Motor neuron (in vitro differentiated cells): ENCODE measurements around the gene GDF9. TPM values are rescaled to one million over a fixed set of nuclear protein-coding genes. Genes with fewer than 3 reads are reported as not detected.

Source experiments
- ATAC-seq, 8 experiments: fragments of 200-7000 bp; cut with Tn5 transposase; replicated peaks in 6 of 8; 2 replicates each; pipeline ENCODE4 v1.8.0; 2021; ENCODE audit warnings: mild to moderate bottlenecking in 8 of 8, moderate library complexity in 8 of 8
- H3K27ac ChIP-seq, 2 donors: fragments of 250-450 bp; sonication (Bioruptor Pico); 2 replicates each; pipeline ENCODE4 v1.9.0; 2021; ENCODE audit warnings: antibody characterized with exemption in 2 of 2, mild to moderate bottlenecking in 2 of 2, moderate library complexity in 1 of 2
- H3K4me1 ChIP-seq, 2 donors: fragments of 250-450 bp; sonication (Bioruptor Pico); replicated peaks in 1 of 2; 2 replicates each; pipeline ENCODE4 v1.6.1; 2021; ENCODE audit warnings: antibody characterized with exemption in 2 of 2, mild to moderate bottlenecking in 2 of 2, moderate library complexity in 1 of 2
- H3K4me3 ChIP-seq, 5 donors: fragments of 250-450 bp; sonication (Bioruptor Pico); 2 replicates each; pipeline ENCODE4 v1.9.0; 2021; ENCODE audit warnings: antibody characterized with exemption in 5 of 5, mild to moderate bottlenecking in 5 of 5, moderate library complexity in 4 of 5
- WGBS, 10 experiments: fragments of 450-650 bp; shearing (Covaris generic); methylation state at CpG; one replicate each; pipeline ENCODE4 v1.0.0; 2022; 5-methylcytosine and 5-hydroxymethylcytosine counted together
- in situ Hi-C, 9 experiments: fragments of 400-800 bp; cut with MboI; loops; one replicate each; pipeline ENCODE4 v1.15.0; 2021; ENCODE audit warnings: low sequenced_read_pairs in 9 of 9, low pct_unique_long_range_greater_than_20kb in 2 of 9; ENCODE audit not compliant: unreplicated experiment in 9 of 9
- total RNA-seq, 8 experiments: library from RNA; unstranded; fragments of 300-600 nt; gene quantifications; 2 replicates each; pipeline versions ENCODE4 v1.2.3 to v1.2.4, GENCODE V29; 2022

GDF9 gene
- total RNA-seq, 8 experiments from 2014 or later, result 0.49 to 3.0 (median 1.1) TPM

DNA sequence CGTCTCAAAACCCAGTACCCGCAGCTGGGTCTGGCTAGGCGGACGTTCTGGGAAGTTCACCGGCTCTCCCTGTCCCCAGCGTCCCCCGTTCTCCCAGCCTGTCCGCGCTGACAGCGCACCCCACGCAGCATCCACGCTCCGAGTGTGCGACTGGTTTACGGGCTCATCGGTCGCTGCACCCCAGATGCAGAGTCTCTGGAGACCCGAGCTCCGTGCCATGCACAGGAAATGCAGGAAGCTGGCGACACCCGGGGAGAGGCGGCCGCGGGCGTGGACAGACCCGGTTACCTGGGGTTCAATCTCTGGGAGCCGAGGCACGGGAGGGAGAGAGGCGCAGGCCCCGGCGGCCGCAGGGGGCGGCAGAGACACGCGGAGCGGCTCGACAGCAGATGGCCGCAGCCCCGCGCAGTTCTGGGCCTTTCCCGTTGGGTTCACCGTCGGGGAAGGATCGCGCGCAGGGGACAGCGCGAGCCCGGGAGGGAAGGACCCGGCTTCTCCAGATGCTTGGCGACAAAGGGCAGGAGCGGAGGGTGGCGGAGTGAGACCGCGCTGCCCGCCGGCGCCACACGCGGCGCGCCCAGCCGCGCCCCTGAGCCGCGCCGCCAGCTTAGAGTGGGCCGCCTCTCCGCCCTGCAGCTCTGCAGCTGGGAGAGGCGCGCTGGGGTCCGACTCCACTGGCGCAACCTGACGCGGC is 36.4 kb downstream of the GDF9 start:
- Histone ChIP-seq H3K4me3 (peak overlapping the region; percentile 42 to 56 (median 44)), H3K27ac (peak overlapping the region in 1 of 2 donors; percentile 15), H3K4me1 (peaks cover 0 to 5% of the 10 kb centered on the region in 2 donors)
- in situ Hi-C loops, result no loop called here
- 13 to 48% (median 22%) methylated on average over 3 to 9 of the region's 75 CpGs; no CpG with 5 or more reads in 6 of the 10 experiments for WGBS, 10 experiments
- peak; percentile 85 to 96 (median 89) for ATAC-seq

DNA sequence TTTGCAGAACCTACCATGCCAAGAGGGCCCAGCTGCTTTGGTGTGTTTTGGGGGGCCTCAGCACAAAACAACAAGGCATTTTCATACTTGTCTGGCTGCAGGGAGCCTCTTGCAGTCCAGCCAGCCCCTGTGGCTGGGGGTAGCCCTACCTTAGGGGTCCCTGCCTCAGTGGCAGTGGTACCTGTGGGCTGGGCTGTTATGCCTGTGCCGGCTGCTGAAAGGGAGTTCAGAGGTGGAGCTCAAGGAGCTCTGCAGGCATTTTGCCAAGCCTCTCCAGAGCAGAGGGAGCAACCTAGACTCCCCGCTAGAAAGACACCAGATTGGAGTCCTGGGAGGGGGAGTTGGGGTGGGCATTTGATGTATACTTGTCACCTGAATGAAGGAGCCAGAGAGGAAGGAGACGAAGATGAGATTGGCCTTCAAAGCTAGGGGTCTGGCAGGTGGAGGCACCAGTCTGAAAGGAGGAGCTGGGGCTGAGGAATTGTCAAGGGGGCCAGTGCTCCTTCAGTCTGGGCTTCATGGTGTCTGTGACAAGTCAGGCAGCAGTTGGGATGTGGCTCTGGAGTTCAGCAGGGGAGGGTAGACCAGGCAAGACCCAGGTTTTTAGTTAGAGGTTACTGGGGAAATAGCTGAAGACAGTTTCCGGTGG is 37.3 kb downstream of the GDF9 start:
- H3K4me3 ChIP-seq, result no peak overlapping the region
- in situ Hi-C loops, result no loop called here
- no peak for ATAC-seq
- H3K4me1 ChIP-seq, result peaks cover 0 to 5% of the 10 kb centered on the region in 2 donors
- WGBS, 10 experiments, result 60 to 100% (median 92%) methylated on average over 1 to 3 of the region's 4 CpGs; no CpG with 5 or more reads in 4 of the 10 experiments
- H3K27ac ChIP-seq, result no peak overlapping the region

DNA sequence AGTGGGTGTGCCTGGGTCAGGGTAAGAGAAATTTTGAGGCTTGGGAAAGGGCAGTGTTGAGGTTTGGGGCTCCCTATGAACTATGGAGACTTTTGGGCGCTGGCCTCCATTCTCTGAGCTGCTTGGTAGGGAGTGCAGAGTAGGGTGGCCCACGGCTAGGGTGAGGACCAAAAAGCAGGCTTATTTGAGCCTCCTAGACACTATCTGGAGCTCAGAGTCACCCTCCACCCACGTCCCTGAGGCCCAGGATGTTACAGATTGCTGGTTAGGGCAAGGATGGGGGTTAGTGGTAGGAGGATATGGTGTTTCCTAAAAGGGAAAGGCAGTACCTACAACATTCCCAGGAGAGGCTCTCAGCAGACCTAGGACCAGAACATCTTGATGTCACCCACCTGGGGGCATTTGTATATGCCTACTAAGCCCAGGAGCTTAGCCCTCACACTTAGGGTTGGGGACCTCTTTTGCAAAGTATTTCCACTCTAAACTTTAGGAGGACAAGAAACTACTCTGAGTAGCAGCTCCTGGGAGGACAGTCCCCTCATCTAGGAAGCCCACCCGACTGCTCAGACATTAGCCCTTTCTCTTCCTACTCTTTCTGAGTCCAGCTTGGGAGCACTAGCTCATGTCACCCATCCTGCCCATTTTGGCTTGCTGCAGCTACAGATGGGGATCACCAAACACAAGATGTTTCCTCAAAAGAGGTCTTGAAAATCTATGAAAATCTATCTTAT is 38.2 kb downstream of the GDF9 start:
- no peak overlapping the region for H3K4me3 ChIP-seq
- peaks cover 0 to 5% of the 10 kb centered on the region in 2 donors for H3K4me1 ChIP-seq
- WGBS, 10 experiments, result 78 to 100% (median 86%) methylated on average over 1 to 4 of the region's 4 CpGs; no CpG with 5 or more reads in 4 of the 10 experiments
- no peak for ATAC-seq
- H3K27ac ChIP-seq, result no peak overlapping the region
- in situ Hi-C loops, result no loop called here

DNA sequence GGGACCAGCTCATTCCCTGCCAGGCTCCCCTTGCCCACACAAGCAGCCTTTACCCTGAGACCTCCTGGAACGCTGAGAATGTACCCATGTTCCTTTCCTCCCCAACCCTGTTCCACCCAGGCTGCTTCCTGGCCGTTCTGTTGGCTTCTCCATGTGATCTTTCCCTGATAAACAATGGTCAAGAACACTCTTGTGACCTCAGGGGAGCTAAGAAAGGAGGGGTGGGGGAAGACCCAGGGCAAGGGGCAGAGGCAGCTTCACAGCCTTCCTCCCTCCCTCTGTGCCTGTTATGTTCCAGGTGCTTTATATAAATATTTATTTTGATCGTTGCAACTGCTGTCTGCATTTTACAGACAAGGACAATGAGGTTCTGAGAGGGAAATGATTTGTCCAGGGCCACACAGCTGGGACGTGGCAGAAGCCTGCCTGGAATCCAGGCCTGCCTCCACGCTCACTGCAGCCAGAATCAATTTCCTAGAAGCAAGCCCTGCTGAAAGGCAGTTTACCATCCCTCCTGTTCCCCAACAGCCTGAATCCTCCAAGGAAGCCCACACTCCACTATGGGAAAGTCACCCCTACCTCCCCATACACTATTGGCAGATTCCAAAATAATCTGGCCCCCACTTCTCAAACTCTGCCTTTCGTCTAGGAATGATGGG is 39.7 kb downstream of the GDF9 start:
- in situ Hi-C loops, result no loop called here
- WGBS, 10 experiments, result 50 to 100% (median 70%) methylated on average over 1 to 4 of the region's 6 CpGs; no CpG with 5 or more reads in 3 of the 10 experiments
- H3K27ac ChIP-seq, result no peak overlapping the region
- no peak for ATAC-seq
- no peak overlapping the region for H3K4me3 ChIP-seq
- peaks cover 0 to 5% of the 10 kb centered on the region in 2 donors for H3K4me1 ChIP-seq

DNA sequence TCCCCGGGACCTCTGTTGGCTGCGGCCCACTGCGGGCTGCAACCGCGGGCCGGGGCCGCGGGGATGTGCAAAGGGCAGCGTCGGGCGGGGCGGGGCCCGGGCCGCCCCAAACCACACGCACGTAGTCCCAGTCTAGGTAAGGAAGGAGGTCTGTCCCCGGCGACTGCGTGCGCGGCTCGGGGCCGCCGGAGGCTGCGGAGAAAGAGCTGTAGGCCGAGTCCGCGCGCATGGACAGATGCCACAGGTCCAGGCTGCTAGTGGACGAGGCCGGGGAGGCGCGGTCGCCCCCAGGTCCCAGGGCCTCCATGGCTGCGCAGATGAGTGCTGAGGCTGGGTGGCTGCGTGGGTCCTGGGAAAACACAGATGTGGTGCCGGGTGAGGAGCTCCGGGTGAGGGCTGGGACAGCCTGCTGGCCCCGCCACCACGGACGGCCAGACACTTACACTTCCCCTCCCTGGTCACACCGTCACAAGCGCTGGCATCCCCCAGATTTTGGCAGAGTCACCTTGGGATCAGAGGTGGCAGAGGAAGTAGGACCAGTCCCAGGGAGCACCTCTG is 40.4 kb downstream of the GDF9 start:
- in situ Hi-C loops, result no loop called here
- ATAC-seq, result no peak
- peak overlapping the region in 1 of 5 donors; percentile 14 for H3K4me3 ChIP-seq
- WGBS, 10 experiments, result 11 to 93% (median 89%) methylated on average over 2 to 13 of the region's 43 CpGs; no CpG with 5 or more reads in 4 of the 10 experiments
- H3K4me1 ChIP-seq, result peaks cover 0 to 5% of the 10 kb centered on the region in 2 donors
- H3K27ac ChIP-seq, result no peak overlapping the region

DNA sequence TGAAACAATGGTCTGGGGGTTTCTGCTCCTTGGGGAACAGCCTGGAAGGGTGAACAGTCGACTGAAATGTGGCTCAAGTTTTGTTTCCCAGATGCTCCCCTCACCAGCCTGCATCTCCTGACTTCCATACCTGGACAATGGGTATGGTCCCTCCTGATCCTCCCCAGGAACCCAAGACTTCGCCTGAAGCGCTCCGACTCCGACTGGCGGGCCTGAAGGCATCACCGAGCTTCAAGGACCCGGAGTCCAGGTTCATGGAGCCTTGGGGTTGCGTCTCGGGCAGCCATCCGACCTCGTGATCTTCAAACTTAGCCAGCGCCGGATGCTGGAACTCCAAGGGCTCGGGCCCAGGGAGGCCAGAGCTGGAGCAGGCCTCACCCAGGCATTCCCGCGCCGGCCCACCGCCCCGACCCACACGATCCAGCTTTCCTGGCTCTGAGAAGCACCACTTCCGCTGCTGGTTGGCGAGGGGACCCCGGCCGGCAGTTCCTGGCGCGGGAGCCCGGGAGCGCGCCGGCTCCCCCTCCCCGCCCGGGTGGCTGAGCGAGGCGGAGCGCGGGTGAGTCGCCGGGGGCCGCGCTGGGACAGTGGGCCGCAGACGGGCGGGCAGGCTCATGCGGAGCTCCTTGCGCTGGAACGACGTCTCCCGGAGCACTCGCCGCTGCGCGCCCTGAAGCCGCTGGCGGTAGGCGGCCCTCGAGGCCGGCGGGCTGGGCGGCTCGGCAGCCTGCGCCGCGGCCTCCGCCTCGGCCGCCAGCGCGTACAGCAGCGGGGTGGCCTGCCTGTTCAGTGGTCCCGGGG is 41.0 kb downstream of the GDF9 start:
- ATAC-seq, result peak in 2 of 8 experiments; percentile 12 to 17
- Histone ChIP-seq H3K4me1 (peaks cover 0 to 5% of the 10 kb centered on the region in 2 donors), H3K27ac (no peak overlapping the region), H3K4me3 (peak overlapping the region in 1 of 5 donors; percentile 14)
- in situ Hi-C loops, result no loop called here
- 57 to 96% (median 83%) methylated on average over 1 to 13 of the region's 71 CpGs; no CpG with 5 or more reads in 5 of the 10 experiments for WGBS, 10 experiments

DNA sequence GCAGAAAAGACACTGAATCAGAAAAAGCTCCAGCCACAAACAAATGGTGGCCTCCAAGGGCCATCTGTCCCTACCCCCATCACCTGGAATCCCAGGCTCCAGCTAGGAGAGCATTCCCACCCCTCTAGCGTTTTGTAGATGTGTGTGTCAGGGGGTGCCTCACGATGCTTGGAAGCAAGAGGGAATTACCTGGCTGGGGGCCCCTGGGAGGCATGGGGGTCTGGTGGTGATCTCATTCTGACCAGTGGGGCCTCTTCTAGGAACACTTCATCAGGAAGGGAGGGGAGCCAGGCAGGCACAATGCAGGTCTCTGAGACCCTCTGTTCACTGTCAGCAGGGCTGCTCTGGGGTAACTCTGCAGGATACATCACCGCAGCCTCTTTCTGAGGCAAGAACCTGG is 41.8 kb downstream of the GDF9 start:
- in situ Hi-C loops, result loop anchor here in 1 of 9 experiments (25.0 kb wide), 1 partner anchor 162 kb away; the partner anchor contains the start of genes IL13 and IL4
- ATAC-seq, result no peak
- Histone ChIP-seq H3K4me1 (peaks cover 0 to 5% of the 10 kb centered on the region in 2 donors), H3K4me3 (no peak overlapping the region), H3K27ac (no peak overlapping the region)
- WGBS, 10 experiments, result 80 to 100% (median 100%) methylated on average over 1 of the region's 3 CpGs; no CpG with 5 or more reads in 7 of the 10 experiments

DNA sequence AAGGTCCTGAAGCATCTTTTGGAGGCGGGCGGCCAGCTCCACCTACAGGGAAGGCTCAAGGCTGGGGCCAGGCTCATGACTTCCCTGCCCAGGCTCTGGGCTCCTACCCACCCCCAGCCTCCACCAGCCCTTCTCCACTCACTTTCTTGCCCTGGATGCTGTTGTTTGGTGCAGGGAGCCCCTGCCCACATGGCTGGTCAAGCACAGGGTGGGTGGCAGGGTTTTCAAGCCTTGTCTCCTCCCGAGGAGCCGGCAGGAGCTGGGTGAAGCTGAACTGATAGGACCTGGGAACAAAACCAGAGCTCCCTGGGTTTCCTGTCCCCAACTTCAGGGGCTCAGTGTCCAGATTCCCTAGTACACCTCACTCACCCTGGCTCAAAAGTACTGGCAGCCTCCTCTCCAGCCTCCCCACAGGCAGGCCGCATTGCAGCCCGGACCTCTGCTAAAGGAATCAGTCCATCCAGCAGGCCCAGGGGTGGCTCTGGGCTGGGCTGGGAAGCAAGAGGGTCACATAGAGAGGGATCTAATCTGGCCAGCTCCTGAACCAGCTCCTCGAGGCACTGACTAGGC is 42.7 kb downstream of the GDF9 start:
- 43 to 80% methylated on average over 1 of the region's 7 CpGs; no CpG with 5 or more reads in 8 of the 10 experiments for WGBS, 10 experiments
- in situ Hi-C loops, result loop anchor here in 1 of 9 experiments (25.0 kb wide), 1 partner anchor 161 kb away; the partner anchor contains the start of genes IL13 and IL4
- Histone ChIP-seq H3K4me1 (peaks cover 0 to 5% of the 10 kb centered on the region in 2 donors), H3K4me3 (no peak overlapping the region), H3K27ac (no peak overlapping the region)
- ATAC-seq, result no peak

DNA sequence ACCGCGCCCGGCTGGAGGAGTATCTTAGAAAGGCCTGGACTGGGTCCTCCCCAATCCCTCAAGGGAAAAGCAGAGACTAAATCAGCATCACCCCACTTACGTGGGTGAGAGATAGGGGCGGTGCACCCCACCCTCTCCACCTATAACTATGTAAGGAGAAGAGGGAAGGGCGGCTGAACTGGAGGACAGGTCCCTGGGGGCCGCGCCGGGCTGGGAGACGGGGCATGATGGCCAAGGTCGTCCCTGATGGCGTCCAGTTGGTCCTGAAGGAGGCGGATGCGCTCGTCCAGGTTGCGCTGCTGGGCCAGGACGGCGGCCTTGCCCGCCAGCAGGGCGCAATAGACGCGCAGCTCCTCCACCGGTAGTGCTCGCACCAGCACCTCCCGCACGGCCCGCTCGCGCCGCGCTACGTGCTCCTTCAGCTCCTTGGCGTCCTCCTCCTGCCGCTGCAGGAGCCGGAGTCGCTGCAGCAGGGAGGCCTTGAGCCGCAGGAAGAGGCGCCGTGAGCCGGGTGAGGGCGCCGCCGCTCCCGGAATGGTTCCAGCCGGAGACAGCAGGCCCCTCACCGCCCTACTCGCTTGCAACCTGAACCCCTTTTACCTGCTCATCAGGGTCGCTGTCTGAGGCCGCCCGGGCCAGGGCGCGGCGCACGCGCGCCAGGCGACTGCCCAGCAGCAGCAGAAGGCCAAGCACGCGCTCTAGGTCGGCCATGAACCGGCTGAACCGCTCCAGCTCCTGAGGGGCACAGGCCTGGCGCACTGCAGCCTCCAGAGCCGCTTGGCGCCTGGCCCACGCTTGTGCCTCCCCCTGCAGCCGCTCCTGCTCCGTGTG is 43.4 kb downstream of the GDF9 start:
- in situ Hi-C loops, result loop anchor here in 1 of 9 experiments (25.0 kb wide), 1 partner anchor 161 kb away; the partner anchor contains the start of genes IL13 and IL4
- WGBS, 10 experiments, result 16 to 100% (median 70%) methylated on average over 2 to 9 of the region's 68 CpGs; no CpG with 5 or more reads in 6 of the 10 experiments
- Histone ChIP-seq H3K27ac (no peak overlapping the region), H3K4me1 (peaks cover 0 to 5% of the 10 kb centered on the region in 2 donors), H3K4me3 (no peak overlapping the region)
- ATAC-seq, result peak in 5 of 8 experiments; percentile 40 to 72 (median 65)

DNA sequence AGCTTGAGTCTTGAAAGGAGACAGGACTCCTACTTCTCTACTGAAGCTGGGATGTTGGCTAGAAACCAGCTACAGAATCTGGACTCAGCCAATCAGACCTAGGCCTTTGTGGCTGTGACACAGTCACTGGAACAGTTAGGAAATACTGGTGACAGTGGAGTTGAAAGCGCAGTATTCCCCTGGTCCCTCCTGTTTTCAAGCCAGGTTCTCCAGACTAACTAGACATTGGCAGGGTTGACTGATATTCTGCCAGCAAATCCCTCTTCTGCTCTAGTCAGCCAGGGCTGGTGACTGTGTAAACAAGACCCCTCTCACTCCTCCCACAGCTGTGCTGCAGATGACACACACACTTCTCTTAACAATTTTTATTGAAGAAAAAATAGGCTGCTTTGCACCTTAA is 44.5 kb downstream of the GDF9 start:
- in situ Hi-C loops, result loop anchor here in 1 of 9 experiments (25.0 kb wide), 1 partner anchor 159 kb away; the partner anchor contains the start of genes IL13 and IL4
- ATAC-seq, result peak in 4 of 8 experiments; percentile 21 to 60 (median 36)

More for the DNA sequence above, 44.5 kb downstream of the GDF9 start:
- H3K27ac ChIP-seq, result no peak overlapping the region
- peaks cover 0 to 5% of the 10 kb centered on the region in 2 donors for H3K4me1 ChIP-seq
- no peak overlapping the region for H3K4me3 ChIP-seq
- 75 to 100% (median 89%) methylated on average over 1 of the region's 1 CpG; no CpG with 5 or more reads in 7 of the 10 experiments for WGBS, 10 experiments
